Measurements from ENCODE around the gene SOX8.

SOX8 gene

DNA sequence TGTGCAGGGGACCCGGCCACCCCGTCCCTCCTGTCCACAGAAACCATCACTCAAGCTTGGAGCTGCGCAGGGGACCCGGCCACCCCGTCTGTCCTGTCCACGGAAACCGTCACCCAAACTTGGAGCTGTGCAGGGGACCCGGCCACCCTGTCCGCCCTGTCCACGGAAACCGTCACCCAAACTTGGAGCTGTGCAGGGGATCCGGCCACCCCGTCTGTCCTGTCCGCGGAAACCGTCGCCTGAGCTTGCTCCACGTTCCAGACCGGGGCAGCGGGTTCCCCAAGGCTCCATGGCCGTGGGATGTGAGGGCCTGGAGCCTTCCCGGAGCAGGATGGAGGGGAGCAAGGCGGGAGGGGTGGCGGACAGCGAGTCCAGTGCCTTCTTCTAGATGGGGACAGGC is 25.2 kb downstream of the SOX8 start:
- no peak for DNase-seq (ENCODE audit: low read depth in 3 of 3)

DNA sequence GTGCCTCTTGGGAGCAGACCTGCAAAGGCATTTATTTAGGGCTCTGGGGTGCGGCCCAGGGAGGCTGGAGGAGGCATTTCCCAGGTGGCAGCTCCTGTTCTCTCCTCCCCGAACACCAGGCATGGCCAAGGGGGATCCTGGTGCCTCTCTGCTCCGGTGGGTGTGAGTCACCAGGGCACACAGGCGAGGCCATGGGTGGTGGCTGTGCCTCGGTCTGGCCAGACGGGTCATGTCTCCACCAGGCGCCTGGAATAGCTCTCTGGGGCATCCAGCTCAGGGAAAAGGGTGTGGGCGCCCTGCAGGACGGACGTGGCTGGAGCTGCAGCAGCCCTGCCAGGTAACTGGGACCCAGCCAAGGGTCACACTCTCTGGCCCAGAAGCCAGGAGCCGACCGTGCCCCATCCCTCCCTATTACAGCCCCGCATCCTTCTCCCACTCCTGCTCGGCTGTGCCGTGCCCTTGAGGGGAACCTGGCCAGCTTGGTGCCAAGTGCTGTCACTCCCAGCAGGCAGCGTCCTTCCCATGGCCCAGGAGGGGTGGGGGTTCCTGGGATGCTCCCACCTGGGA is 25.8 kb downstream of the SOX8 start:
- DNase-seq (ENCODE audit: low read depth in 3 of 3) = no peak

DNA sequence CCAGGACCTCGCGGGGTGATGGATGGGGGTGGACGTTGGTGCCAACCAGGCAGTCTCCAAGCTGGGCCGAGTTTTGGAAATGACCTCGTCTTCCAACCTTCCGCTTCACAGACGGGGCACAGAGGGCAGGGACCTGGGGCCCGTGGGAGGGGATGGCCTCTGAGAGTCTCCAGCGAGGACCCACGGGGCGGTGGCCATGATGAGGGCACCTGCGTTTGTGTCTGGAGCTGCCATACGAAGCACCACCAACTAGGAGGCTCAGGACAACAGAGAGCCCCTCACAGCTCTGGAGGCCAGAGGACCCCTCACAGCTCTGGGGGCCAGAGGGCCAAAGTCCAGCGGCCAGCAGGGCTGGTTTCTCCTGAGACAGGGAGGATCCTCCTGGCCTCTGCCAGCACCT is 26.5 kb downstream of the SOX8 start:
- no peak for DNase-seq (ENCODE audit: low read depth in 3 of 3)

- DNase-seq (ENCODE audit: low read depth in 3 of 3) = no peak
Observed at GRCh38 chr16:1009358-1010150, 28.0 kb downstream of the SOX8 start.

GRCh38 chr16:1010251-1010650 is 28.7 kb downstream of the SOX8 start:
- no peak for DNase-seq (ENCODE audit: low read depth in 3 of 3)

- DNase-seq (ENCODE audit: low read depth in 3 of 3) = no peak
Observed at GRCh38 chr16:1010815-1011214, 29.2 kb downstream of the SOX8 start.

DNA sequence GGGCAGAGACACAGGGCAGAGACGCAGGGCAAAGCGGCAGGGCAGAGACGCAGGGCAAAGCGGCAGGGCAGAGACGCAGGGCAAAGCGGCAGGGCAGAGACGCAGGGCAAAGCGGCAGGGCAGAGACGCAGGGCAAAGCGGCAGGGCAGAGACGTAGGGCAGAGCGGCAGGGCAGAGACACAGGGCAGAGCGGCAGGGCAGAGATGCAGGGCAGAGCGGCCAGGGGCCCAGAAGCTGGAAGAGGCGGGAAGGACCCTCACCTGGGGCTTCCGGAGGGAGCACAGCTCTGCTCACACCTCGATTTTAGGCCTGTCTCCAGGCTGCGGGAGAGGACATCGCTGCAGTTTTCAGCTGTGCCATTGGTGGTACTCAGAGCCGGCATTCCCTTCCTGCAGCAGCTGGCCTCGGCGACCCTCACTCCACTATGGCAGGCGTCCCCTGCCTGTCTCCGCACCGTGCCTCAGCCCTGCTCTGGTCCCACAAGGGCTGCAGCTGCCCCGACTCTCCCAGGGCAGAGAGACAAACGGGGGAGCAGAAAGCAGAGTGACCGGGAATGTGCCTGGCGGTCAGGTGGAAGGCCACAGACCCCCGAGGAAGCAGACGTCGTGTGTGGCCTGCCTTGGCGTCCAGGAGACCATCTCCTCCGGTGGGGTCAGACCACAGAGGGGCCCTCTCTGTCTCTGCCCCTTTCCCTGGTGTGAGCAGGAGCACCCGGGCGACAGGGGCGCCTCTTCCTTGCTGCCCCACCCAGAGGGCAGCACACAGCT is 29.9 kb downstream of the SOX8 start:
- no peak for DNase-seq (ENCODE audit: low read depth in 3 of 3)

GRCh38 chr16:1012135-1012534 is 30.6 kb downstream of the SOX8 start:
- DNase-seq (ENCODE audit: low read depth in 3 of 3) = no peak

DNA sequence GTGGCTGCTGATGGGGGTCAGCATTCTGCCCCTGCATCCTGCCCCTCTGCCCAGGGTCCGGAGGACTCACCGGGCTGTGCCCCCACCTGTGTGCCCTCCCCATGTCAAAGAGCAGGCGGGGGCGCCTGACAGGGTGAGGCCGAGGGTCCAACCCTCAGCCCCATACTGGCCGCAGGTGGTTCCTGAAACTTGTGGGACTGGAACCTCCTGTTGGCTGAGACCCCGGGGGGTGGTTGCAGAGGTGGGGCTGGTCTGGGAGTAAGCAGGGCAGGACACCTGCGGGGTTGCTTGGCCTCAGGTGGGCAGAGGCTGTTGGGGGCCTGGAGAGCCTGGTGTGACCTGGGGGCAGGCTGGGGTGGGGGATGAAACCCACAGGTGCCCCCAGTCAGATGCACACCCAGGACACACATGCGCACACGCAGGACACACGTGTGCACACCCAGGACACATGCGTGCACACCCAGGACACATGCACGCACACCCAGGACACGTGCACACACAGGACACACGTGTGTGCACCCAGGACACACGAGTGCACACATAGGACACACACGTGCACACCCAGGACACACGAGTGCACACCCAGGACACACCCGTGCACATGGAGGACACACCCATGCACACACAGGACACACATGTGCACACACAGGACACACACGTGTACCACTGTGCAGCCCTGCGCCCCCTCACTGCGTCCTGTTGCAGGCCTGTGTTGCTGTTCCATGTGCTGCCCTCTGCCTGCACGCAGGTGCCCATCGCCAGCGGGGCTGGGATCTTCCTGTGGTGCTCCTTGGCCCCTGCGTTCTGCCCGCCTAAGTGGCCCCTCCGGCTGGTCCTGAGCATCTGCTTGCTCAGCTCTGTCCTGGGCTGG is 31.4 kb downstream of the SOX8 start:
- DNase-seq (ENCODE audit: low read depth in 3 of 3) = no peak

GRCh38 chr16:1013593-1013900 is 32.0 kb downstream of the SOX8 start:
- no peak for DNase-seq (ENCODE audit: low read depth in 3 of 3)

GRCh38 chr16:1014221-1014620 is 32.7 kb downstream of the SOX8 start:
- DNase-seq (ENCODE audit: low read depth in 3 of 3) = no peak

DNA sequence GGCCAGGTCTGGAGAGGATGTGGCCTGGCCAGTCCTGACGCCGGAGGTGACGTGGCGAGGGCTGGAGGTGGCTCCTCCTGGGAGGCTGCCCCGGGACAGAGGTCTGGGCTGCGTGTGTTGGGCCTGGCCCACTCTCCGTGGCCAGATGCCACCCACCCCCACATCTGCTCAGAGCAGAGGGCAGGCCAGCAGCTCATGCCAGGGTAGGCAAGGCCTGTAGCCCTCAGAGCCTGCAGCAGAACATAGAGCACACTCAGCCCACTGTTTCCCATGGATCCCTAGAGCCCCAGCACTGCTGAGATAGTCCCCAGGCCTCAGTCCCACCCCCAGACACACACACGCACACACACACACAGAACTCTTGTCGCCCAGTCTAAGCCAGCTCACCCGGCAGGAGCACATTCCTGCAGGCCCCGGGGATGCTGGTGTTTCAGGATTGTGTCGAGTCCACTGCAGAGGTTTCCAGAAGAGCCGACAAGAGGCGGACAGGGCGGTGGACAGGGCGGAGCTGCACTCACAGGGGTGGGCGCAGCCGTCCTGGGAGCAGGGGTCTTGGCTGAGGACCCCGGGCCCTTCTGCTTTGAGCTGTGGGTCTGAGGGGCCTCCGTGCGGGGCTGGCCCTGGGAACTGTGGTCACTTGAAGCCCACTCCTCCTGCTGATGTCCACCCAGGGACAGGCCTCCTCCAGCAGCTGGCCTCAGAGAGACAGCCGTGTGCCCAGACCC is 33.4 kb downstream of the SOX8 start:
- DNase-seq (ENCODE audit: low read depth in 3 of 3) = no peak

DNA sequence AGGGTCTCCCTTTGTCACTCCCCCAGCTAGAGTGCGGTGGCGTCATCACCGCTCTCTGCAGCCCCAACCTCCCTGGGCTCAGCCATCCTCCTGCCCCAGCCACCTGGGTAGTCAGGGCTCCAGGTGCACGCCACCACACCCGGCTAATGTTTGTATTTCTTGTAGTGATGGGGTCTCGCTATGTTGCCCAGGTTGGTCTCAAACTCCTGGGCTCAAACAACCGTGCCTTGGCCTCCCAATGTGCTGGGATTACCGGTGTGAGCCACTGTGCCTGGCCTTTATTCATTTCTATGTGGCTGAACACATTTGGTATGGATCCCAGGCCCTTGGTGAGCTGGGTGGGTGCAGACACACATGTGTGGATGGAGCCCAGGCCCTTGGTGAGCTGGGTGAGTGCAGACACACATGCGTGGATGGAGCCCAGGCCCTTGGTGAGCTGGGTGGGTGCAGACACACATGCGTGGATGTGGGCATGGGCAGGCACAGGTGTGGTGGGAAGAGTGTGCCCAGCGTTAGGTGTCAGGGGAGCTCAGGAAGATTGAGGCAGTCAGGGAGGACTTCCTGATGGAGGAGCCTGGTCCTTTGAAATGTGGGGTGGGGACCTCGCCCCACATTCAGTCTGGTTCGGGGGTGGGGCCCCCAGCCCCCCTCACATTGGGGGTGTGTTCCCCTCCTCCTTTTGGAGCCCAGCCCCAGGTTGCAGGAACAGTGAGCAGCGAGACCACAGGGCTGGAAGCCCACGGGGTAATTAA is 37.1 kb downstream of the SOX8 start:
- no peak for DNase-seq (ENCODE audit: low read depth in 3 of 3)

- DNase-seq (ENCODE audit: low read depth in 3 of 3) = no peak
Observed at GRCh38 chr16:1019231-1020090, 37.9 kb downstream of the SOX8 start.

- DNase-seq (ENCODE audit: low read depth in 3 of 3) = no peak
Observed at GRCh38 chr16:1020091-1020399, 38.5 kb downstream of the SOX8 start.

DNA sequence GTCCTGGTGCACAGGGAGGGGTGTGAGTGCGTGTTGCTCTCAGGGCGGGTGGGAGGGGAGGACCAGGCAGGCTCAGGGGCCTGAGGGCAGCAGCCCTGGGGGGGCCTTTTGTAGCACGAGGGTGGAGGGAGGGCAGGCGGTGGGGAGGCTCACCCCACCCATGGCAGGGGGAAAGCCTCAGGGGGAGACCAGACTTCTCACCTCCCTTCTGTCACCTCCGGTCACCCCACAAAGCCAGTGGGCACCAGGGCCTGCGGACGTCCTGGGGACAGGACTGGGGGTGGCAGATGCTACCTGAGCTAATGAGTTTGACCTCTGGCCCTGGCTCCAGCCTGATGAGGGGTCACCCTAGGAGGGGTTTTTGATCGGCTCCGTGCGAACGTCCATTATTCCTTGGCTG is 39.0 kb downstream of the SOX8 start:
- no peak for DNase-seq (ENCODE audit: low read depth in 3 of 3)

DNA sequence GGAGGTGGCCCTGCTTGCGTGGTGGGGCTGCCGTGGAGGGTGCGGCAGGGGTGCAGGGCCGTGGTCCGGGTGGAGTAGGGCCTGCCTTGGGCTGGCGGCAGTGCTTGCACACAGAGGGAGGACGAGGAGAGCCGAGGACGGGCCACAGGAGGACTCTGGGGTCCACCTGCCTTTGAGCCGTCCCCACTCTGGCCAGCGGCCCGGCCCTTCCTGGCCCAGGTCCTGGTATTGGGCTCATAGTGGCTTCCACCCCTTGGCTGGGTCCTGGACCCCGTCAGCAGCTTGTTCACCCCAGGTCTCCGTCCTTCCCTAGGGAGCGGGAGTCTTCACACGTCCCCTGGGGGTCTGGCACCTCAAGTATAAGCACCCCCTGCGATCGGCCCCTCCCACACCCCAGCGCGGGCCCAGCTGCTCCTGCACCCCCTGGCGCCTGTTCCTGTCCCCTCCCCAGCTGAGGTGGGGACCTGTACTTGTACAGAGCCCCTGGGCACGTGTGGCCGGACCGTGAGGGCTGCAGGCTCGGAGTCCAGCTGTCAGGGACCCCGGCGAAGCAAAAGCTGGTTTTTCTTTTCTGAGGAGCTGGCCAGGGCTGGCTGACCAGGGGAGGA is 40.1 kb downstream of the SOX8 start:
- DNase-seq (ENCODE audit: low read depth in 3 of 3) = no peak

- DNase-seq (ENCODE audit: low read depth in 3 of 3) = no peak
Observed at GRCh38 chr16:1022466-1022865, 40.9 kb downstream of the SOX8 start.

DNA sequence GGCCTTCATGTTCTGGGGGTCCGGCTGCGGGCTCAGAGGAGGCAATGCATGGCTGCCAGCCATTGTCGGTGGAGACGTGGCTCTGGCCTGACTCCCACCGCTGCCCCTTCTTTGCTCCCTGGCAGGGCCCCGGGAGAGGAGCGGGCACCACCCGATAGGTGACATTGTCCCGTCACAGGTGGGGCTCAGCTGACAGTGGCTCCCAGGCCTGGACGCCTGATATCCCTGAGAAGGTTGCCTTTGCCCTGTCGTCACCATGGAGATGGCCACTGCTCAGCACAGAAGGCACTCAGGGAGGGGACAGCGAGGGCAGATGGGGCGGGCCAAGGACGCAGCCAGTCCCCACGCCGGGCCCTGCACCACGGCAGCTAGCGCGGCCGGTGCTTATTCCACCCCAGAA is 42.6 kb downstream of the SOX8 start:
- DNase-seq (ENCODE audit: low read depth in 3 of 3) = no peak
